GM19240 (cell line): Measurements from ENCODE around the gene FAM237B.
"Not testable (repeated sequence)": the region's sequence is repeated elsewhere in the genome, so short reads cannot be mapped to it uniquely, and the experiment has no call there.

Source experiments
- DNase-seq: peaks from one replicate; pipeline ENCODE4 v3.0.0; 2011; ENCODE audit warnings: low spot score; ENCODE audit not compliant: insufficient read length

FAM237B gene

DNA sequence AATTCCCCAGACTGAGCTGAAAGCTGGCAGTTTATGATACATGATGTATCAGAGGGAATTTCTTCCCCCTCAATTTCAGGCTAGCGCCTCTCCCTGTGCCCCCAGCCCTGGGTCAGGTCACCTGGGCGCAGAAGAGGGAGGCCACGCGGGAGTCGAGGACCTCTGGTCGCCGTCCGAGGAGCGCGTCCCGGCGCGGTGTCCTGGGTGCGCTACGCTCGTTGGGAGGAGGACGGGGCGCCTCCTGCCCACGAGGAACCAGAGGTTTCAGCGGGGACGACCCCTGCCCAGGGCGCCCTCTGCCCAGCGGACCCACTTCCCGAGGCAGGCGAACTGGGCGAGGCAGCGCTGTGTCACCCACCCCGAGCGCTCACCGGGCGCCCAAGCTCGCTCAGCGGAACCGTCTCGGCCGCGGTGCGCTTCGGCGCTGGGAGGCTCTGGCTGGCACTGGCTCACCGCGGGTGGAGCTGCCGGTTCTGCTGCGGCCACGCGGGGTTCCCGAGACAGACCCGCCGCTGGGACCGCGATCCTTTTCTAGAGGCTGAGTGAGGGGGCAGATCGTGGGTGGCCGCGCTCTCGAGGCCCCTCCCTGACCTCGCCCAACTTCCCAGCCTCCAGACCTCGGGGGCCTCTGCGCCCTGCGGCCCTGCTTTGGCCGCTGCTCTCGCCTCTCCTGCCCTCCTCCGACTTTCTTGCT is at the start of gene FAM237B:
FAM237B (minus strand) TSS at position 504 of the 694 bp plus-strand sequence. CDS start 1,556 bp downstream, outside the sequence.
- no peak for DNase-seq

GRCh38 chr7:90351987-90352386 is 30.9 kb upstream of the FAM237B start:
- no peak for DNase-seq

- DNase-seq: not testable (repeated sequence)
Observed at GRCh38 chr7:90350032-90350431, 28.9 kb upstream of the FAM237B start.

- no peak for DNase-seq
Observed at GRCh38 chr7:90349305-90349704, 28.2 kb upstream of the FAM237B start.

DNA sequence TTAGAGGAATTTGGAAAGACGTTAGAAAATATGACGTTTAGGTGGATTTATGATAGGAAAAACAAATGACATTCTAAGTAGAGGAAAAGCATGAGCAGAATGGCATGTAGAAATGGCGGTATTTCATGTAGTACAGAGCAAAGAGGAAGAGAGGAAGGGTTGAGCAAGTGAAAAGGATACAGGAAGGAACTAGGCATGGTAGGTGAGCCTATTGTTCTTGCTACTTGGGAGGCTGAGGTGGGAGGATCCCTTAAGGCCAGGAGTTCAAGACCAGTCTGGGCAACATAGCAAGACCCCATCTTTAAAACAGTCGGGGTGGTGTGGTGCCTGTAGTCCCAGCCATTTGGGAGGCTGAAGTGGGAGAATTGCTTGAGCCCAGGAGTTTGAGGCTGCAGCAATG is 26.7 kb upstream of the FAM237B start:
- DNase-seq: no peak

- DNase-seq: peak; percentile 87
Observed at GRCh38 chr7:90346336-90347125, 25.4 kb upstream of the FAM237B start, which contains the start of gene GTPBP10. GTPBP10 (plus strand) TSS chr7:90346716; CDS start chr7:90346742, 26 bp downstream.

DNA sequence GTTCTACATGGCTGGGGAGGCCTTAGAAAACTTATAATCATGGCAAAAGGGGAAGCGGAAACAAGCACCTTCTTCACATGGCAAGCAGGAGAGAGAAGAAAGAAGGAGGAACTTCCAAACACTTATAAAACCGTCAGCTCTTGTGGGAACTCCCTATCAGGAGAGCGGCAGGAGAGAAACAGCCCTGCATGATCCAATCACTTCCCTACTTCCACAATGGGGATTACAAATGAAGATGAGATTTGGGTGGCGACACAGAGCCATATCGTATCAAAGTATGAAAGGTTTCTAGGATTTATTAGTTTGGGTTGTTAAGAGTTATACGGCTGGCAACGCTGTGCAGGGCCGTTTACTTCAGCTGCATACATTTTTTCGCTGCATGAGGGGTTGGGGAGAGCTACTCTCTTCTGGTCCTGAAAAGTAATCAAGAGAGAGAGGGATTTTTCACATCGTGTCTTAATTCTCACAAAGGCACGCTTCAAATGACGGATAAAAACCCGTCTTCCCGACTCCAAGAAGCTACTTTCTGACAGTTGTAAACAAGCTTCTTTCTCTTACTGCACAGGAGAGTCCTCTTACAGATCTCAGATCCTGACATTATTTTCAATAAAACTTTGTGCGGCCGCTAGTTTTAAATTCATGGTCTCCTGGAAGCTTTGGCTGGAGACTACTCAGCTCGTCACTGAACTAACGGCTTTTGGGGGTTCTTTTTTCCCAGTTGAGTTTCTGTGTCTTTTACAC is 24.7 kb upstream of the FAM237B start:
- no peak for DNase-seq

DNA sequence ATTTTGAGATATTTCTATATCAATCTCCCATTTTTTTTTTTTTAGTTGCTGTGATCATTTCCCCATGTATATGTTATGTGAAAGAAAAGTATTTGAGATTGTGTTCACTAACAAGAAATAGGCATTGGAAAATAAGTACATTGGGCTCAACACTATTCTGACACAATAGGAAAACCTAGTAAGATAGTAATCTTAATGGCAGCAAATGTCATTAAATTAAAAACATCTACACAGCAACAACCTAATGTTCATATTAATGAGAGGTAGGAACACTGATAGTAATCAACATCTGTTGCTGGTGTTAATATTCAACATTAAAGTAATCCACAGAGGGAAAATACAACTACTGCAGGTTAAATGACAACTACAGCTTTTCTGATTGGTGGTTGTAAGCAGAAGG is 23.9 kb upstream of the FAM237B start:
- DNase-seq: no peak

DNA sequence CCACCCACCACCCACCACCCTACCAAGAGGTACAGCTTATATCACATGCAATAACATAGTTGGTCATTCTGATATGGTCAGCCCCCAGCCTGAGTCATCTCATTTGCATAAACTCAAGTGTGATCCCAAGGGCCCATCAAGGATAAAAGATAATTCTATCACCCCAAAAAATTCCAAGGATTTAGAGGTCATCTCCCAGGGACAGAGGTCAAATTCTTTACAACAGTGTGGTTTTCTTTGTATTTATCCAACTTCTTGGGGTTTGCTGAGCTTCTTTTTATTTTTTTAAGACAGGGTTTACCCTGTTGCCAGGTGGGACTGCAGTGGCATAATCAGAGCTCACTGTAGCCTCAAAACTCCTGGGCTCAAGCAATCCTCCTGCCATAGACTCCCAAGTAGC is 16.0 kb upstream of the FAM237B start:
- DNase-seq: no peak

- not testable (repeated sequence) for DNase-seq
Observed at GRCh38 chr7:90334926-90335325, 13.8 kb upstream of the FAM237B start.

DNA sequence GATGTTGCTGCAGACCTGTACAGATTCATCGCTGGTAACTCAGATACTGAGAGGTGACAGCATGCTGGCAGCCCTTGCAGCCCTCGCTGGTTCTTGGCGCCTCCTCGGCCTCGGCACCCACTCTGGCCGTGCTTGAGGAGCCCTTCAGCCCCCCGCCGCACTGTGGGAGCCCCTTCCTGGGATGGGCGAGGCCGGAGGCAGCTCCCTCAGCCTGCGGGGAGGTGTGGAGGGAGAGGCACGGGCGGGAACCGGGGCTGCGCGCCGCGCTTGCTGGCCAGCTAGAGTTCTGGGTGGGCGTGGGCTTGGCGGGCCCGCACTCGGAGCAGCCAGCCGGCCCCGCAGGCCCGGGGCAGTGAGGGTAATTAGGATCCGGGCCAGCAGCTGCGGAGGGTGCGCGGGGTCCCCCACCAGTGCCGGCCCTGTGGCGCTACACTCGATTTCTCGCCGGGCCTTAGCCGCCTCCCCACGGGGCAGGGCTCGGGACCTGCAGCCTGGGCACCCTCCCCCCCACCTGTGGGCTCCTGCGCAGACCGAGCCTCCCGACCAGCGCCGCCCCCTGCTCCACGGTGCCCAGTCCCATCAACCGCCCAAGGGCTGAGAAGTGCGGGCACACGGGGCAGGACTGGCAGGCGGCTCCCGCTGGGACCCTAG is 13.2 kb upstream of the FAM237B start:
- no peak for DNase-seq

DNA sequence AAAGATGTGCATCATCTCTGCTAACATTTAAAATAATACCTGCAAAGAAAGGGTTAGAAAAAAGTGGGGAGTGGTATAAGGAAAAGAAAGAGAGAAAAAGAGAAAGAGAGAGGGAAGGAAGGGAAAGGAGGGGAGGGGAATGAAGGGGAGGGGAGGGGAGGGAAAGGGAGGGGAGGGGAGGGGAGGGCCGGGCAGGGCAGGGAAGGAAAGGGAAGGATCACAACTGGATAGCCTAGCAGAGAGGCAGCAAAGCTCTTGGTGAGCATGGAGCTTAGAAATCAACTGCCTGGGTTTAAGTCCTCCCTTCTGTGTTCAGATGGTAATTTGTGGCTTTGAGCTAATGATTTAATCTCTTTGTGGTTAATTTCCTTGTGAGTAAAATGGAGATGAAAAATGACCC is 5.4 kb upstream of the FAM237B start:
- DNase-seq: no peak

- no peak for DNase-seq
Observed at GRCh38 chr7:90322837-90323236, 1.7 kb upstream of the FAM237B start.

DNA sequence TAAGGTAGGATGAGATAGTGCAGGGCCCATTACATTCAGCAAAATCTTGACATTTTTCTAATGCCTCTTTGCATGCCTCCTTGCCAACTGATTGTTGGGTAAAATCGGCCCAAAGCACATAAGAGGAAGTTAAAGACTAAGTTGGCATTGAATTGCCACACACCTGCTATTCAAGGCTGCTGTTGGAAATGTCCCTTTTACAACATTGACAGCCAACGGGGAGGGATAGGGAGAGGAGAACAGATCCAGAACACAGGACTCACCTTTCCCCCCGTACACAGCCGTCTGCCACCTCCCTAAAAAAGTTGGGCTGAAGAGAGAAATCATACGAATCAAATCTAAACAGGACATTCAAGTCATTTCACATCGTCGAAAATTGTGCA is 695 bp downstream of the FAM237B start:
- DNase-seq: no peak

GRCh38 chr7:90320014-90320413 is 1.1 kb downstream of the FAM237B start:
- DNase-seq: no peak

DNA sequence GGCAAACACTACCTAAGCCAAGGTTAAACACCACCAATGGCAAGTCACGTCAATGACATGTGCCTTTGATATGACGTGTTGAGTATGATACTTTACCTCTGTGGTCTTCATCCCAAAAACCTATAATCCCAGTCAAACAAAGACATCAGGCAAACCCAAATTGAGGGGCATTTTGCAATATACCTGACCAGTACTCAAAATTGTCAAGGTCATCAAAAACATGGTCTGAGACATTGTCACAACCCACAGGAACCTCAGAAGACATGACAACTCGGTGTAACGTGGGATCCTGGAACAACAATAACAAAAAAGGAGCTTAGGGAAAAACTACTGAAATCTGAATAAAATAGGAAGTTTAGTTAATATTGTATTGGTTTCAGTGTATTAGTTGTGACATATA is 7.2 kb downstream of the FAM237B start:
- no peak for DNase-seq

DNA sequence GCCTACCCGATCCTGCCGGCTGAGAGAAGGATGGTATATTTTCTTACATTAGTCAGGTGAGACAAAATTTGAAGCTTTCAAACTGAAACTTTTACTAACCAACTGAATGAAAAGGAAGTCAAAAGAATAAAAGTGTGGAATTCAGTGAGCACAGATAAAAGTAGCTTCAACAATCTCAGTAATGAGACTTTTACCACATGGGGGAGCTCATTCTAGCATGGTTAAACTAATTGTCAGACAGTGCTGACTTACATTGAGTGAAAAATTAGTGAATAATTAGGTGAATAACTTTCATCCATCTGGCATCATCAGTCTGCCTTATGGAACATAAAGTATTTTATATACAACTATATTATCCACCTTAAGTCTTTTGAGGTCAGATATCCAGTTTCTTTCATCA is 8.4 kb downstream of the FAM237B start:
- DNase-seq: no peak

- no peak for DNase-seq
Observed at GRCh38 chr7:90311175-90311574, 9.9 kb downstream of the FAM237B start.

- no peak for DNase-seq
Observed at GRCh38 chr7:90309872-90310271, 11.2 kb downstream of the FAM237B start.

GRCh38 chr7:90303241-90303640 is 17.9 kb downstream of the FAM237B start:
- no peak for DNase-seq
